Hepatocyte (in vitro differentiated cells): ENCODE data around the gene DCAF6. TPM values are rescaled to one million over a fixed set of nuclear protein-coding genes. Genes with fewer than 3 reads are reported as not detected.

Source experiments
- DNase-seq: peaks from one replicate; pipeline ENCODE4 v3.0.0-alpha.2; 2016; ENCODE audit warnings: low spot score
- H2AFZ ChIP-seq: fragments of 200-600 bp; sonication (generic); 2 replicates; pipeline ENCODE4 v1.6.0; 2016; ENCODE audit warnings: antibody characterized with exemption, mild to moderate bottlenecking
- H3K27ac ChIP-seq: fragments of 200-600 bp; sonication (generic); 2 replicates; pipeline ENCODE4 v1.5.1; 2016; ENCODE audit warnings: mild to moderate bottlenecking
- H3K27me3 ChIP-seq: fragments of 200-600 bp; sonication (generic); 2 replicates; pipeline ENCODE4 v1.6.1; 2016
- H3K36me3 ChIP-seq: fragments of 200-600 bp; sonication (generic); replicated peaks from 2 replicates; pipeline ENCODE4 v1.5.1; 2016; ENCODE audit warnings: low read depth; ENCODE audit not compliant: insufficient read depth
- H3K4me1 ChIP-seq: fragments of 200-600 bp; sonication (generic); 2 replicates; pipeline ENCODE4 v1.5.1; 2016; ENCODE audit warnings: mild to moderate bottlenecking, moderate library complexity; ENCODE audit not compliant: insufficient read depth
- H3K4me2 ChIP-seq: fragments of 200-600 bp; sonication (generic); 2 replicates; pipeline ENCODE4 v1.6.0; 2016
- H3K4me3 ChIP-seq: fragments of 200-600 bp; sonication (generic); 2 replicates; pipeline ENCODE4 v1.5.1; 2016; ENCODE audit warnings: mild to moderate bottlenecking
- H3K79me2 ChIP-seq: fragments of 200-600 bp; sonication (generic); 2 replicates; pipeline ENCODE4 v1.6.0; 2017; ENCODE audit warnings: mild to moderate bottlenecking
- H3K9me2 ChIP-seq: fragments of 200-600 bp; sonication (generic); replicated peaks from 2 replicates; pipeline ENCODE4 v1.6.0; 2017; ENCODE audit warnings: mild to moderate bottlenecking; ENCODE audit not compliant: insufficient read depth
- H3K9me3 ChIP-seq: fragments of 200-600 bp; sonication (generic); 2 replicates; pipeline ENCODE4 v1.5.1; 2016; ENCODE audit warnings: low read depth, mild to moderate bottlenecking
- H4K20me1 ChIP-seq: fragments of 200-600 bp; sonication (generic); 2 replicates; pipeline ENCODE4 v1.6.0; 2016; ENCODE audit warnings: mild to moderate bottlenecking; ENCODE audit not compliant: insufficient read depth, poor library complexity, severe bottlenecking
- EZH2 ChIP-seq: fragments of 200-600 bp; sonication (generic); IDR thresholded peaks from 2 replicates; pipeline ENCODE4 v1.6.1; 2016; ENCODE audit warnings: antibody characterized with exemption, mild to moderate bottlenecking, borderline replicate concordance
- EZH2phosphoT487 ChIP-seq: fragments of 200-600 bp; sonication (generic); IDR thresholded peaks from one replicate; pipeline ENCODE4 v1.6.1; 2018; ENCODE audit warnings: antibody characterized with exemption, mild to moderate bottlenecking, low read depth, moderate library complexity; ENCODE audit not compliant: unreplicated experiment, severe bottlenecking
- WGBS: methylation state at CpG from one replicate; pipeline ENCODE4 v1.1.6; 2016; ENCODE audit warnings: low lambda C conversion rate; ENCODE audit errors: missing lambda C conversion rate; 5-methylcytosine and 5-hydroxymethylcytosine counted together
- polyA plus RNA-seq: library from polyadenylated mRNA; unstranded; fragments of >200 nt; fragmentation: Nextera tagmentation; extraction: Ambion mirVana; gene quantifications from 2 replicates; pipeline ENCODE4 v1.2.1, GENCODE V29; 2016
- total RNA-seq: library from RNA; depleted of rRNA; stranded (reverse); fragments of >200 nt; gene quantifications from 2 replicates; pipeline ENCODE4 v1.2.3, GENCODE V29; 2014
- TF ChIP-seq, protein P1 (sequence below): fragments of 200-600 bp; sonication (generic); IDR thresholded peaks from 2 replicates; pipeline ENCODE4 v1.5.1; 2016; ENCODE audit warnings: antibody characterized with exemption, mild to moderate bottlenecking; ENCODE audit not compliant: poor library complexity

DCAF6 gene
- total and polyA plus RNA-seq, 2 experiments from 2014 or later = 62.7 to 69.4 TPM

DNA sequence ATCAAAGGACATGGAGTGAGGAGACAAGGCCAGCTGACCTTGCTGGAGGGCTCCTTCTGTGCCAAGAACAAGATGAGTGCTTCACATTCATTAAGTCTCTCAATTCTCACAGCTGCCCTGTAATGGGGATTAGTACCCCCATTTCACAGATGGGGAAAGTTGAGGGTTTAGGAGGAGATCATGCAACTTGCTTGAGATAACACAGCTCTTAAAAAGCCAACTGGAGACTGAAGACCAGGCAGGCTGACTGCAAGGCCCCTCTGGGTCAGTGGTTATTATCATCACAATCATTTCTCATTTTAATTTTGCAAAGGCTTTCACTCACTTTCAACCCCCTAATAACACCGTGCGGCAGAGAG is 153.5 kb downstream of the DCAF6 start:
- 94% methylated on average over 2 of the region's 2 CpGs for WGBS
- Histone ChIP-seq H3K27me3 (no peaks in the 10 kb centered on the region), H3K27ac (no peak overlapping the region), H3K4me2 (no peak overlapping the region), H2AFZ (no peak overlapping the region), H4K20me1 (no peaks in the 10 kb centered on the region), H3K79me2 (no peaks in the 10 kb centered on the region), H3K36me3 (no peaks in the 10 kb centered on the region), H3K9me3 (no peaks in the 10 kb centered on the region), H3K9me2 (no peaks in the 10 kb centered on the region), H3K4me3 (no peak overlapping the region), H3K4me1 (no peaks in the 10 kb centered on the region)
- no peak for TF ChIP-seq EZH2phosphoT487
- TF ChIP-seq EZH2 = no peak
- TF ChIP-seq, protein P1, sequence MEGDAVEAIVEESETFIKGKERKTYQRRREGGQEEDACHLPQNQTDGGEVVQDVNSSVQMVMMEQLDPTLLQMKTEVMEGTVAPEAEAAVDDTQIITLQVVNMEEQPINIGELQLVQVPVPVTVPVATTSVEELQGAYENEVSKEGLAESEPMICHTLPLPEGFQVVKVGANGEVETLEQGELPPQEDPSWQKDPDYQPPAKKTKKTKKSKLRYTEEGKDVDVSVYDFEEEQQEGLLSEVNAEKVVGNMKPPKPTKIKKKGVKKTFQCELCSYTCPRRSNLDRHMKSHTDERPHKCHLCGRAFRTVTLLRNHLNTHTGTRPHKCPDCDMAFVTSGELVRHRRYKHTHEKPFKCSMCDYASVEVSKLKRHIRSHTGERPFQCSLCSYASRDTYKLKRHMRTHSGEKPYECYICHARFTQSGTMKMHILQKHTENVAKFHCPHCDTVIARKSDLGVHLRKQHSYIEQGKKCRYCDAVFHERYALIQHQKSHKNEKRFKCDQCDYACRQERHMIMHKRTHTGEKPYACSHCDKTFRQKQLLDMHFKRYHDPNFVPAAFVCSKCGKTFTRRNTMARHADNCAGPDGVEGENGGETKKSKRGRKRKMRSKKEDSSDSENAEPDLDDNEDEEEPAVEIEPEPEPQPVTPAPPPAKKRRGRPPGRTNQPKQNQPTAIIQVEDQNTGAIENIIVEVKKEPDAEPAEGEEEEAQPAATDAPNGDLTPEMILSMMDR = no peak
- no peak for DNase-seq

DNA sequence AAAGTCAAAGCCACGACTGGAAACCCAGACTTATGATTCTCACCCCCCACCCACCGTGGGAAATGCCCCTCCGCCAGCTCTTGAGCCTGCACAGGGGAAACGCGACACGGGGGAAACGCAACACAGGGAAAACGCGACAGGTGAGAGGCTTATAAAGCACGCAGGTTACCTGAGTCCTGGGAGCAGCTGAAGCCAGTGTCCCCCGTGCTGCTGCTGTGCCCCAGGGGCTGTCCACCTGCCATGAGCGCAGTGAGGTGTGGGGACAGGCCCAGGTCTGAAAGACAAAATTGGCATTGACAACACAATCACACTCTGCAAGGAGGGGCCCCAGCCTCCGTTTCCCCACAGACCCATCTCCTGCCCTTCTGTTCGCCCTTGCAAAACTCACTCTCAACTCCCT is 153.9 kb downstream of the DCAF6 start:
- Histone ChIP-seq H3K9me2 (no peaks in the 10 kb centered on the region), H3K4me1 (no peaks in the 10 kb centered on the region), H3K4me3 (no peak overlapping the region), H3K79me2 (no peaks in the 10 kb centered on the region), H2AFZ (no peak overlapping the region), H3K9me3 (no peaks in the 10 kb centered on the region), H3K36me3 (no peaks in the 10 kb centered on the region), H3K4me2 (no peak overlapping the region), H4K20me1 (no peaks in the 10 kb centered on the region), H3K27ac (no peak overlapping the region), H3K27me3 (no peaks in the 10 kb centered on the region)
- DNase-seq = no peak
- TF ChIP-seq EZH2phosphoT487 (no peak), EZH2 (no peak)
- TF ChIP-seq, protein P1 = no peak
- WGBS = 95% methylated on average over 14 of the region's 14 CpGs

DNA sequence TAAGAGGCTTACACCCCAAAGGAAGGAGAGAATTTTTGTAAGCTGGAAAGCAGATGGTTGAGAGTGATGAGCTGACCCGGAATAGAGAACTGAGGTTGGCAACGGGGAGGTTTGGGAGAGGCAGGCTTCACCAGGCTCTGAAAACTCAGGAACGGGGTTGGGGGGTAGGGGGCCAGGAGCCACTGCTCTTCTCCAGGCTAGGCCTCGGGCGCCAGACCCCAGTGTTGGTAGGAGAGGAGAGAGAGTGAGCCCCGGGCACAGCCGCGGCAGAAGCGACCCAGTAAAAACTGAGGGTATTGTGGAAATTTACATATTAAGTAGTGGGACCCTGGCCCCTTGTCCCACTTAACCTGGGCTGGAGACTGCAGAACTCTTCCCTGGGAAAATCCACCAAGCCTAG is 154.6 kb downstream of the DCAF6 start:
- DNase-seq = no peak
- Histone ChIP-seq H3K4me1 (no peaks in the 10 kb centered on the region), H3K79me2 (no peaks in the 10 kb centered on the region), H3K36me3 (no peaks in the 10 kb centered on the region), H3K4me3 (no peak overlapping the region), H4K20me1 (no peaks in the 10 kb centered on the region), H3K9me3 (no peaks in the 10 kb centered on the region), H3K27me3 (no peaks in the 10 kb centered on the region), H3K4me2 (no peak overlapping the region), H3K27ac (no peak overlapping the region), H3K9me2 (no peaks in the 10 kb centered on the region), H2AFZ (no peak overlapping the region)
- TF ChIP-seq, protein P1 = no peak
- TF ChIP-seq EZH2phosphoT487 (no peak), EZH2 (no peak)
- WGBS = 98% methylated on average over 9 of the region's 9 CpGs

DNA sequence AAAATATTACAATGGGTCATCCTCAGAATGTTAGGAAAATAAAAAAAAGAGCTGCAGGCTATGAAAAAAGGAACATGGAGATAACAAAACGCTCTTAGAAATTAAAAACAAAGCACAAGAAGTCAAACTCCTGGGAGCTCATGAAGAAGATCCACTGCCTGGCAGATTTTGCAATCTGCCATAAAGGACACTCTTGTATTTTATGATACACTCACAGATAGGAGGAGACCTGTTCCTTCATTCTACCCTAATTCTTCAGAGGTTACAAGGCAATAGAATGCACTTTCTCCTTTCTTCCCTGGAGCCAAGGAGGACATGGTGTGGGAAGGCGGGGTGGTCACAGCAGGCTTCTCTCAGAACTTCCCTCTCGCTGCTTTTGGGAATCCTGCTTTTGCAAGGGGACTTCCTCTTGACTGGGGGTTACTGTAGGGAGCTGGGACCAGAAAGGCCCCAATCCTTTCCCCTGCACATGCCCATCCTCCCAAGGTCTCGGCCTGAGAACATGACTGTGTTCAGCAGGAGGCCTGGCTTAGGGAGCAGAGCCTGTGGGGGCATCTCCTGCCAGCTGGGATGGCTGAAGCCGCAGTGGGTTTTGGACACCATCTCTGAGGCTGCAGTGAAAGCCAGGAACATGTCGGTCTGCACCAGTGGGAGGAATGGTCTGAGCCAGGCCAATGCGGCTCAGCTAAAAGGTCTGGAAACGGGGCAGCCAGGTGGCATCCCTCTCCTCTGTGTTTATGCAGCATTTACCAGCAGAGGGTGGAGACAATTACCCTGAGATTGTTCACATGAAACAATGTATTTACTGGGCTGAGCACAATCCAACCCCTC is 155.5 kb downstream of the DCAF6 start:
- Histone ChIP-seq H2AFZ (no peak overlapping the region), H3K4me2 (no peak overlapping the region), H4K20me1 (no peaks in the 10 kb centered on the region), H3K4me3 (no peak overlapping the region), H3K27ac (no peak overlapping the region), H3K79me2 (no peaks in the 10 kb centered on the region), H3K9me3 (no peaks in the 10 kb centered on the region), H3K4me1 (no peaks in the 10 kb centered on the region), H3K9me2 (no peaks in the 10 kb centered on the region), H3K36me3 (no peaks in the 10 kb centered on the region), H3K27me3 (no peaks in the 10 kb centered on the region)
- 93% methylated on average over 8 of the region's 8 CpGs for WGBS
- no peak for TF ChIP-seq EZH2
- TF ChIP-seq, protein P1 = no peak
- no peak for TF ChIP-seq EZH2phosphoT487
- DNase-seq = no peak
